MM.1S (cell line): ENCODE results near the gene MAU2.

Source experiments
- DNase-seq: peaks from one replicate; pipeline ENCODE4 v3.0.0-alpha.2; 2015
- H2AFZ ChIP-seq: fragments of 300-600 bp; sonication (generic); 2 replicates; pipeline ENCODE4 v1.6.0; 2016; ENCODE audit warnings: antibody characterized with exemption, low read length
- H3F3A ChIP-seq: fragments of 300-600 bp; sonication (generic); 2 replicates; pipeline ENCODE4 v1.6.1; 2016; ENCODE audit warnings: mild to moderate bottlenecking, antibody characterized with exemption, low read length, moderate library complexity, mixed read lengths; ENCODE audit not compliant: insufficient read depth
- H3K27ac ChIP-seq: fragments of 300-600 bp; sonication (generic); 2 replicates; pipeline ENCODE4 v1.5.1; 2016; ENCODE audit warnings: mild to moderate bottlenecking, low read length
- H3K27me3 ChIP-seq: fragments of 300-600 bp; sonication (generic); replicated peaks from 2 replicates; pipeline ENCODE4 v1.6.0; 2016; ENCODE audit warnings: low read length; ENCODE audit not compliant: insufficient read depth
- H3K36me3 ChIP-seq: fragments of 300-600 bp; sonication (generic); replicated peaks from 2 replicates; pipeline ENCODE4 v1.6.1; 2016; ENCODE audit warnings: mild to moderate bottlenecking, low read length, mixed read lengths; ENCODE audit not compliant: insufficient read depth
- H3K4me1 ChIP-seq: fragments of 300-600 bp; sonication (generic); 2 replicates; pipeline ENCODE4 v1.6.1; 2016; ENCODE audit warnings: low read length, mixed read lengths
- H3K4me2 ChIP-seq: fragments of 300-600 bp; sonication (generic); 2 replicates; pipeline ENCODE4 v1.6.0; 2016; ENCODE audit warnings: low read depth, low read length
- H3K4me3 ChIP-seq: fragments of 300-600 bp; sonication (generic); 2 replicates; pipeline ENCODE4 v1.5.1; 2016; ENCODE audit warnings: low read length, mixed read lengths
- H3K79me2 ChIP-seq: fragments of 300-600 bp; sonication (generic); 2 replicates; pipeline ENCODE4 v1.6.1; 2016; ENCODE audit warnings: mixed run types, low read length, mixed read lengths
- H3K9ac ChIP-seq: fragments of 300-600 bp; sonication (generic); 2 replicates; pipeline ENCODE4 v1.6.1; 2016; ENCODE audit warnings: low read length, mixed read lengths
- H3K9me2 ChIP-seq: fragments of 300-600 bp; sonication (generic); replicated peaks from 2 replicates; pipeline ENCODE4 v1.6.1; 2016; ENCODE audit warnings: mild to moderate bottlenecking, low read length, mixed read lengths; ENCODE audit not compliant: insufficient read depth
- H3K9me3 ChIP-seq: fragments of 300-600 bp; sonication (generic); replicated peaks from 2 replicates; pipeline ENCODE4 v1.6.1; 2016; ENCODE audit warnings: mild to moderate bottlenecking, low read length, mixed read lengths; ENCODE audit not compliant: insufficient read depth
- H4K20me1 ChIP-seq: fragments of 300-600 bp; sonication (generic); 2 replicates; pipeline ENCODE4 v1.6.1; 2016; ENCODE audit warnings: mild to moderate bottlenecking, low read length, moderate library complexity, mixed read lengths; ENCODE audit not compliant: insufficient read depth
- EZH2 ChIP-seq: fragments of 300-600 bp; sonication (generic); optimal IDR thresholded peaks from 2 replicates; pipeline ENCODE3; 2017; ENCODE audit warnings: low read depth, mild to moderate bottlenecking, antibody characterized with exemption, low read length, mixed read lengths
- EZH2phosphoT487 ChIP-seq: fragments of 300-600 bp; sonication (generic); IDR thresholded peaks from 2 replicates; pipeline ENCODE4 v1.6.1; 2018; ENCODE audit warnings: antibody characterized with exemption, low read length
- TF ChIP-seq, protein P1 (sequence below): fragments of 300-600 bp; sonication (generic); IDR thresholded peaks from 2 replicates; pipeline ENCODE4 v1.5.1; 2016; ENCODE audit warnings: antibody characterized with exemption, low read length, mixed read lengths

Gene MAU2

DNA sequence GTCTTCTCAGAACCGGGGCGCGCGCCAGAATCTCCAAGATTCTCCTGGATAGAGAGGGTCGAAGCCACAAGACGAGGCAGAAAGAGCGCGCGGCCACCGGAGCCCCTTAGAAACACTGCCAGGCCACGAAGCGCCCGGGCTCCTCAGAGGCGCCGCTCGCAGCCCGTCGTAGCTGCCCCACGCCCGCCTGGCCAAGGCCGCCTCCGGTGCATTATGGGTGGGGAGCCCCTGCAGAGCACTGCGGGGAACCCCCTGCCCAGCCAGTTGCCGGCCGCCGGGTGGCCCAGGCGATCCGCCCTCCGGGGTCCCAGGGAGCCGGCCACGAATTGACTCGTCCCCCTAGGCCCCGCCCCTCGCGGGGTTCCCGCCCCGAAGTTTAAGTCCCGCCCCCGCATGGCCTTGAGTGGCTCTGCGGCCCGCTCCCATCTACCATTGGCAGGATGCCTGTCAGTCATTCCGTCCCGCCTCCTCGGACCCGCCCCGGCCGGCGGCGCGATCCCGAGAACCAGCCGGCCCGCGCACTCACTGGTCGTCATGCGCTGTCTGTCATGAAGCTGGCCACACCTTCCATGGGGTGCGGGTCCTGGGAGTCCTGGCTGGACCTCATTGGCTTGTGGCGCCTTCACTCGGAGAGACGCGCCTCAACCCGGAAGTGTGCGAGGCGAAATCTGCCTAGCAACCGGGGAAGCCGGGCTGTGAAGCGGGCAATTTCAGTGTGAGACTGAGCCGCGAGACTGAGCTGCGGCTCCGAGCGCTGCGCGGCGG, 64.7 kb downstream of the MAU2 start:
- no peaks in the 10 kb centered on the region for H3K9me3 ChIP-seq
- H3K4me3 ChIP-seq: peak overlapping the region; percentile 66
- peak overlapping the region; percentile 97 for H3K4me2 ChIP-seq
- H3K9ac ChIP-seq: peak overlapping the region; percentile 78
- TF ChIP-seq, protein P1, sequence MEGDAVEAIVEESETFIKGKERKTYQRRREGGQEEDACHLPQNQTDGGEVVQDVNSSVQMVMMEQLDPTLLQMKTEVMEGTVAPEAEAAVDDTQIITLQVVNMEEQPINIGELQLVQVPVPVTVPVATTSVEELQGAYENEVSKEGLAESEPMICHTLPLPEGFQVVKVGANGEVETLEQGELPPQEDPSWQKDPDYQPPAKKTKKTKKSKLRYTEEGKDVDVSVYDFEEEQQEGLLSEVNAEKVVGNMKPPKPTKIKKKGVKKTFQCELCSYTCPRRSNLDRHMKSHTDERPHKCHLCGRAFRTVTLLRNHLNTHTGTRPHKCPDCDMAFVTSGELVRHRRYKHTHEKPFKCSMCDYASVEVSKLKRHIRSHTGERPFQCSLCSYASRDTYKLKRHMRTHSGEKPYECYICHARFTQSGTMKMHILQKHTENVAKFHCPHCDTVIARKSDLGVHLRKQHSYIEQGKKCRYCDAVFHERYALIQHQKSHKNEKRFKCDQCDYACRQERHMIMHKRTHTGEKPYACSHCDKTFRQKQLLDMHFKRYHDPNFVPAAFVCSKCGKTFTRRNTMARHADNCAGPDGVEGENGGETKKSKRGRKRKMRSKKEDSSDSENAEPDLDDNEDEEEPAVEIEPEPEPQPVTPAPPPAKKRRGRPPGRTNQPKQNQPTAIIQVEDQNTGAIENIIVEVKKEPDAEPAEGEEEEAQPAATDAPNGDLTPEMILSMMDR: no peak
- no peak for TF ChIP-seq EZH2
- no peak for TF ChIP-seq EZH2phosphoT487
- no peaks in the 10 kb centered on the region for H4K20me1 ChIP-seq
- H3F3A ChIP-seq: peaks cover 6% of the 10 kb centered on the region; the same call in 1 of the 2 replicates
- H3K27me3 ChIP-seq: no peaks in the 10 kb centered on the region
- H3K79me2 ChIP-seq: peaks cover 37% of the 10 kb centered on the region
- peak overlapping the region; percentile 95 for H2AFZ ChIP-seq
- no peaks in the 10 kb centered on the region for H3K36me3 ChIP-seq
- H3K4me1 ChIP-seq: peaks cover 18% of the 10 kb centered on the region
- no peak overlapping the region; the same call in 1 of the 2 replicates for H3K27ac ChIP-seq
- no peaks in the 10 kb centered on the region for H3K9me2 ChIP-seq
- DNase-seq: peak; percentile 100

- H3K4me2 ChIP-seq: peak overlapping the region; percentile 89
- no peaks in the 10 kb centered on the region for H3K36me3 ChIP-seq
- H4K20me1 ChIP-seq: no peaks in the 10 kb centered on the region
- H3K79me2 ChIP-seq: peaks cover 45% of the 10 kb centered on the region
- no peaks in the 10 kb centered on the region for H3K9me2 ChIP-seq
- peak overlapping the region; percentile 86 for H3K9ac ChIP-seq
- H3K27ac ChIP-seq: peak overlapping the region; percentile 22; the same call in 1 of the 2 replicates
- peak overlapping the region; percentile 96 for H3K4me3 ChIP-seq
- H3K4me1 ChIP-seq: peaks cover 10% of the 10 kb centered on the region
- peak overlapping the region; percentile 50 for H2AFZ ChIP-seq
- DNase-seq: no peak
- no peaks in the 10 kb centered on the region for H3K9me3 ChIP-seq
- H3F3A ChIP-seq: peaks cover 4% of the 10 kb centered on the region; the same call in 1 of the 2 replicates
- TF ChIP-seq EZH2phosphoT487 (no peak), EZH2 (no peak)
- TF ChIP-seq, protein P1: no peak; the same call in 1 of the 2 replicates
- H3K27me3 ChIP-seq: no peaks in the 10 kb centered on the region
These were observed 65.6 kb downstream of the MAU2 start for GRCh38 chr19:19385896-19386869.

DNA sequence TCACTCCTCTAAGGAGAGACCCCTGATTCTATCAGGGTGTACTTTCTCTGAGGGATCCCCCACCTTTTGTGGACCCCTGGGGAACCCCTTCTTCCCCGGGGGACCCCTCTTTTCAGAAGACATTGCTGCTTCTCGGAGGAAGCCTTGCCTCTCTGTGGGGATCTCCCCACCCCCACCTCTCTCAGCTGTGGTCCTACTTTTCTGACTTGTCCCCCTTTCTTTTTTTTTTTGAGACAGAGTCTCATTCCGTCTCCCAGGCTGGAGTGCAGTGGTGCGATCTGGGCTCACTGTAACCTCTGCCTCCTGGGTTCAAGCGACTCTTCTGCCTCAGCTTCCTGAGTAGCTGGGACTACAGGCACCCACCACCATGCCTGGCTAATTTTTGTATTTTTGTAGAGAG, 66.5 kb downstream of the MAU2 start:
- DNase-seq: no peak
- Histone ChIP-seq H3K9ac (peak overlapping the region; percentile 86; the same call in 1 of the 2 replicates), H3K9me2 (no peaks in the 10 kb centered on the region), H3K9me3 (no peaks in the 10 kb centered on the region), H3K27ac (no peak overlapping the region), H3K36me3 (no peaks in the 10 kb centered on the region), H4K20me1 (no peaks in the 10 kb centered on the region), H3F3A (no peaks in the 10 kb centered on the region), H3K4me3 (peak overlapping the region; percentile 96), H3K27me3 (no peaks in the 10 kb centered on the region), H3K4me1 (0 out of 2 replicates have a peak, but pooled peaks cover 6% of the 10 kb centered on the region), H3K4me2 (peak overlapping the region; percentile 89; the same call in 1 of the 2 replicates), H3K79me2 (peaks cover 52% of the 10 kb centered on the region), H2AFZ (no peak overlapping the region)
- TF ChIP-seq EZH2phosphoT487 (no peak), EZH2 (no peak)
- TF ChIP-seq, protein P1: no peak
